Heart left ventricle (tissue), 13 donors: ENCODE data around the gene UQCRC1.

Source experiments
- CTCF ChIP-seq, 12 donors: fragments of 200-600 bp; sonication (generic) in 4 of 12; IDR thresholded peaks; one replicate each; pipeline versions ENCODE4 v1.5.0 to v1.8.0; 2018 to 2022; ENCODE audit warnings: antibody characterized with exemption in 12 of 12, mild to moderate bottlenecking in 5 of 12
- POLR2A ChIP-seq, 2 donors: fragments of 450-650 bp; IDR thresholded peaks; one replicate each; pipeline ENCODE4 v1.6.1; 2017; ENCODE audit warnings: antibody characterized with exemption in 2 of 2, mild to moderate bottlenecking in 2 of 2, moderate library complexity in 2 of 2
- donor health status: ischemic (EF 13 %, LVEDD 7.1; RV severe dilation, severe dysfunction).
- donor health status: DM: no; HTN: yes; CAD: no.
- donor health status: DM: no; HTN: no; CAD: no.
- donor health status: ischemic (EF 25% LVEDD 6.9; RV normal size, moderate dysfunction).
- donor health status: ischemic (EF 25% LVEDD 5.7; RV mildly dilated, moderate dysfunction).
- donor health status: ischemic (EF 35%, LVEDD 5.7; RV mildly dilated, moderate dysfunction).
- donor health status: nonischemic (EF 11% LVEDD 7.7; RV severe dilation, severe dysfunction).
- donor health status: DM: yes; HTN: yes; CAD: no.
- donor health status: PGD.
- donor health status: ischemic (EF 29% LVEDD 5.4; RV normal size, mild dysfunction).
- donor health status: nonischemic (EF 23%, LVEDD 6.1; RV moderate dilation, normal function).

- peak in 4 of 12 donors; percentile 0 to 7 (median 4) for TF ChIP-seq CTCF (IDR thresholded peaks at IDR 0.05)
- TF ChIP-seq POLR2A (IDR thresholded peaks at IDR 0.05), result no peak
Measured at GRCh38 chr3:48558493-48559134, 50.8 kb downstream of the UQCRC1 start.
